ENCODE results near the gene PDP2.
A peak's percentile ranks its signal among the peaks of the same experiment; 100 is the strongest.
"Not testable (repeated sequence)": the region's sequence is repeated elsewhere in the genome, so short reads cannot be mapped to it uniquely, and the experiment has no call there.

The PDP2 gene

DNA sequence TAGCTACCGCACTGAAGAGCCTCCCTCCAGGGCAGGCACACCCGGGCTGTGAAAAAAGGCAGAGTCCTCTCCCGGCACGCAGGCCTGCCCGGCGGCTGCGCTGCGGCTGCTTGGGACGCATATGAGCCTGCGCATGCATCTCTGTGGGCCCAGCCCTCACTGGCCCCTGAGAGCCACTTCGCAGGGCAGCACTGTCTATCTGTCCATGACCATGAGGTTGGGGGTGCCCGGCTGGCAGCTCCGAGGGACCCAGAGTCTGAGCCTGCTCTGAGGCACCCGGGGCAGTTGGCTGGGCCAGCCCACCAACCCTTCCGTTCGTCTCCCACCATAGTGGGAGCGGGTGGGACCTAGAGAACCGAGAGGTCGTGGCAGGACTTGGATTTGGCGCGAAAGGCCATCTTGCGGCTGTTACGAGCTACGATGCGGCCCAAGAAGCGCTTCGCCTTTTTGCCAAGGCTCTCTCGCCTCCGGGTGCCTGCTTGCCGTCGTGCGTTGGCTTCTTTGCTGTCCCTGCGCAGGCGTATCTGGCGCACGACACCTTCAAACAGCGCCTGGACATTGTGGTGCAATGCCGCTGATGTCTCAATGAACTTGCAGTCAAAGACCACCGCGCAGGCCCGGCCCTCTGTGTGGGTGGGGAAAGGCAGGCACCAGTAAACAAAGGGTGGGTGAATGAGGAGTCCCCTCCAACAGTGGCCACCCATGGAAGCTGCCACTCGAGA lies 41.6 kb downstream of the PDP2 start:
- no peak for DNase-seq

DNA sequence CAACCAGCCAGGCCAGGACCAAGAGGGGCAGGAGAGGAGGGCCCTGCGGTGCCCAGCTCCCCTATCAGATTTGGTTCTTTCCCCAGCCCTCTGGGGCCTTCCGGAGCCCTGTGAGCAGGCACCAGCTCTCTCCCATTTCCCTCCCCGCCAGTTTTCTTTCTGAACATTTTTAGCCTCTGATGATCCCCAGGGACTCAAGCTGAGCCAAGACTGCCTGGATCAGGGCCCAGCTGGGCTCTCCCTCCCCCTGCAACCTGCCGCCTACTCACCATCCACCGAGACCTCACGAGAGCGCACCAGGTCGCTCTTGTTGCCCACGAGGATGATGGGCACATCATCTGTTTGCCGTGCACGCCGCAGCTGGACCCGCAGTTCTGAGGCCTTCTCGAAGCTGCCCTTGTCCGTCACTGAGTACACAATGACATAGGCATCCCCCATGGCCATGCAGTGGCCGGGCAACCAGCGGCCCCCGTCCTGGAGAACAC lies 43.0 kb downstream of the PDP2 start:
- DNase-seq: no peak

DNA sequence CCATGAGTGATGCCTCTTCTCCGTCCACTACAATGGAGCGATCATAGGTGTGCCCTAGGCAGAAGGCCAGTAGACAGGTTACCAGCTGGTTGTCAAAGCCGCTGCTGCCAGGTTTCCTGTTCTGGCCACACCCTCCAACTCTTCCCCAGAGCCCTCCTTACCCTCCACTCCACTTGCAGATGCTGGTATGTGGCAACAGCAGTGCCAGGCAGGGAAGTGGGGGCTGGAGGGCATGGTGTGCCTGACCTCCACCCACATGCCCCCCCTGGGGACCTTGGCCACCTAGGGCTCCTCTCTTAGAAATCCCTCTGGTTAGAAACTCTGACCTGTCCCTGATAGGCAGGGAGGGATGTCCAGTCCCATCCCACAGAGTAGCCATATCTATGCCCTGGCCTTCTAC lies 43.6 kb downstream of the PDP2 start:
- no peak for DNase-seq

DNA sequence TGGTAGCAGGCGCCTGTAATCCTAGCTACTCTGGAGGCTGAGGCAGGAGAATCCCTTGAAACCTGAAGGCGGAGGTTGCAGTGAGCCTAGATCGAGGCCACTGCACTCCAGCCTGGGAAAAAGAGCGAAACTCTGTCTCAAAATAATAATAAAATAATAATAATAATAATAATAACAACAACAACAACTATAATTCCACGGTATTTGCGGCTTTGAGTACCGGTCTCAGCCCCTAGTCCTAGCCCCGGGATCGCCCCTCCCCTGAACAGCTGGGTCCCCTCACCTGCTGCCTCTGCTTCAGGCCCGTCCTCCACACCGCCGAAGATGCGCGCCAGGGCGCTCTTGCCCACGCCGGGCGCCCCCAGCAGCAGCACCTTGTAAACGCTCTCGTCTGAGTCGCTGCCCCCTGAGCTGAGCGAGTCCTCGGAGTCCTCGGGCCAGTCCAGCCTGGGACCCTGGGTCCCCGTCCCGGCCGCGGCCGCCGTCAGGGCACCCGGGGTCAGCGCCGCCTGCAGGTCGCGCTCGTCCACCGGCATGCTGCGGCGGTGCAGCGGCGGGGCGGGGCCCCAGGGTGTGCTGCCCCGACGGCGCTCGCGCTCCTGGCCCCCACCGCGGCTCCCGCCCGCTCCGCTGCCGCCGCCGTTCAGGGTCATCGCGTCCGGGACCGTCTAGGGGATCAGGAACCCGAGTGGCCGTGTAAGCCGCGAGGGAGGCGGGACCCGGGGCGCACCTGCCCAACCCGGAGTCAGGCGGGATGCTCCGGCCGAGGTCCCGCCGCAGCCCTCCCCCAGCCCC lies 44.4 kb downstream of the PDP2 start:
- DNase-seq: peak; percentile 36

DNA sequence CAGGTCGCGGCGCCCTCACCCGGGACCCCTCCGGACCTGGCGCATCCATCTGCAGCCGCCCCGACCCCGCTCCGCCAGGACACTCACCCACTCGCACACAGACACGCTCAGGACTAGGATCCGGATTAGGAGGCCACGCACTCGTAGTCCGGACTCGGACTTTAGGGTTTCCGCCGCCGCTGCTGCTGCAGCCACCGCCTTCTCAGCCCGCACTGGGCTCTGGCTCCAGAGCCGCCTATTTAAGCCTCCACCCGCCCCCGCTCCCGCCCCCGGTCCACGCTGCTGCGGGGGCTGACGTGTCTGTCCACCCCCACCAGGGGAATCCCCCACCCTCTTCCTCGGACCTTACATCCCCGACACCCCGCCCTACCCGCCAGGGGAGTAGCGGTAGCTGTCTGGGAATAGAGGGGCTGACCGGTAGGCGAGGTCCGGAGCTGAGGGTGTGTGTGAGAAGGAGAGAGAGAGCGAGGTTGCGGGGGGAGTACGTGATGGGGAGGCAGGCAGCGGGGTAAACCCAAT lies 45.1 kb downstream of the PDP2 start, which contains the start of gene RRAD:
TSS of gene RRAD (minus strand) at position 214 of the 519 bp plus-strand sequence. CDS start 356 bp downstream, outside the sequence.
- DNase-seq: no peak

DNA sequence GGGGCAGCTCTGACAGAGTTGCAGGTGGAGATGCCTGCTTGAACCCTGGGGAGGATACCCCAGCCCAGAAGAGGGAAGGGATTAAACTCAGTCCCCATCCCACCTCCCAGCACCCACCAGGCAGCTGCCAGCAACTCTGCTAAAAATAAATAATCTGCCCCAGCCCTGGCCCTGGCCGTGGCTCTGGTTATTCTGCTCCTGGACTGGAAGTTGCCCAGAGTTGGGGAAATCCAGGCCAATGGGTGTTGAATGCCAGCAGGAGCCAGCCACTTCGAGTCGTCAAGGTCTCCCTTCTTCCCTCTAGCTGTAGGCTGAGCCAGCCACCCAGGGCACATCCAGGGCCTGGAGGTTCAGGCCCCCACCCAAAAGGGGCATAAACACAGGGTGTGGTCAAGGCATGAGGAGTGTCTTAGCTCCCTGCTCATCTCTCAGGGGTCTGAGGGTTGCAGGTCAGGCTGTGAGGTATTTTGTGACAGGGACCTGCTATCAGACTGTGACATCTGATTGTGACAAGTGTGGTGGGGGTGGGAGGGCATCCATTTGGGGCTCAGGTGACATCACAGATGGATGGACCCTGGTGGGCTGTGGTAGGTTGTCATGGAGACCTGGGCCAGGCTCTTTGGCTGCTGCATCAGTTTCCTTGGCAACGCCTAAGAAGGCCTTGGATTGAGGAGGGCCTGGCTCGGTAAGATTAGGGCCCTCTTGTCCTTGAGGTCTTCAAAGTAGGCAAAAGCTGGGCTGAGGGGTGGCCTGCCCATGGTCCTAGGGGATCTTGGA lies 46.0 kb downstream of the PDP2 start:
- no peak for DNase-seq

DNA sequence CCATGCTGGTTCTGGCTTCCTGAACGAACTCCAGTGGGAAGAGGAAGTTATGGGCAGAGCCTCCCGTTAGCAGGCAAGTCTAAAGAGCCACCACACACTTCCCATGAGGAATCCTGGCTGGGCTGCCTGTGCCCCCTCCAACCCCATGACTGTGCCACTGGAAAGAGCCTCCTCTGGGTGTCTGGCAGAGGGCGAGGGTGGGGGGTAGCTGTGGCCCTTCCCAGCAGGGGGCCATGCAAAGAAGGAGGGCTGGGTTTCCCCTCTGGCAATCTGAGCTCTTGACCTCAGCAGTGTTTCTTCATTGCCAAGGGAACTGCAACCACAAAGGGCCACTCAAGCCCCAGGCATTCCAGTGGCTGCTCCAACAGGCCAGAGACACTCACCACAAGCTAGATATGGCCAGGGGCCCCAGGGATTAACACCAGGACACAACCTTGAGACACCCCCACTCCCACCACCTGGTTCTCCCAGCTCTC lies 46.7 kb downstream of the PDP2 start:
- DNase-seq: no peak

DNA sequence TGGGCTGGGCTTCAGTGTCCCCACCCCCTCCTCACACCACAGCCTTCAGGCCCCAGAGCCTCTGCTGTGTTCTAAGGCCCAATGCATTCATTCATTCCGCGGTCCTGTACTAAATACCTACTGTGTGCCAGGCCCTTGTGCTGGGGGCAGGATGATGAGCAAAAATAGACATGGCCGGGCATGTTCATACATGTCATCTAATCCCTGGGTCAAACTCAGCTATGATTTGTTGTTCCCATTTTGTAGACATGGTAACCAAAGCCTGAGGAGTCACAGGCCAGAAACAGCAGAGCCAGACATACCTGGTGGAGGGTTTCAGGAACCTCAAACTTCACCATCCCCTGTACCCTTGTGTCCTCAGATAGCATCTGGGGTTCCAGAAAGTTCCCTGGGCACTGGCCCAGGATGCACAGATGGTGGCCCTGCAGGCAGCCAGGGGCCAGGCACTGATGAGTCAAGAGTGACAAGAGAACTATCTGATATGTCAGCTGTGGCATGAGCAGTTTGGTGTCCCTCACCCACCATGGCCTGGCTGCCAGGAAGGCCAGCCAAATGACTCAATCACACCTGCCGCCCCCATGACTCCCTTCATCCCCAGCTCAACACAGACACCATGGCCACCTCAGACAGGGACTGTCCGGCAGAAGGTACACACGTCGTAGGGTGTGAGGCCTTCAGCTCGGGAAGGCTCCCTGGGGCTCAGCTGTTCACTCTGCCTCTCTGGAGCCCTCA lies 47.8 kb downstream of the PDP2 start:
- no peak for DNase-seq

DNA sequence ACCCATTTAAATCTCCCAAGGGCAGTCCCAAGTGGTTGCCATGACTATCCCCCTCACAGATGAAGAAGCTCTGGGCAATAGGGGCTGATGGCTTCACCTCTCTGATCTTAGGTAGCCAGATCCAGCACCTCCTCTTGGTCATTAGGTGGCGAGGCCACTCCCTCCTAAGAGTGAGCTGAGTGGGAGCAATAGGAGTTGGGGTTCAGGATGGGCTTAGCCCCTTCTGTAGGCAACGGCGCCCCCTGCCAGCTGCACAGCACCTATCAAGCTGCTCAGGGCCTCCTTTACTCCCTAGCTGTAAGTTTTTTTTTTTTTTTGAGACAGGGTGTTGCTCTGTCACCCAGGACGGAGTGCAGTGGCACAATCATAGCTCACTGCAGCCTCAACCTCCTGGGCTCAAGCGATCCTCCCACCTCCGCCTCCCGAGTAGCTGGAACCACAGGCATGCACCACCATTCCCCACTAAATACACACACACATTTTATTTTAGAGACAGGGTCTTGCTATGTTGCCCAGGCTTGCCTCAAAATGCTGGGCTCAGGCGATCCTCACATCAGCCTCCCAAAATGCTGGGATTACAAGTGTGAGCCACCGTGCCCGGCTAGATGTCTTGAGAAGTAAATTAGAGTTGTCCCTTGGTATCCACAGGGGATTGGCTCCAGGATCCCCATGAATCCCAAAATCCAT lies 48.5 kb downstream of the PDP2 start:
- no peak for DNase-seq

DNA sequence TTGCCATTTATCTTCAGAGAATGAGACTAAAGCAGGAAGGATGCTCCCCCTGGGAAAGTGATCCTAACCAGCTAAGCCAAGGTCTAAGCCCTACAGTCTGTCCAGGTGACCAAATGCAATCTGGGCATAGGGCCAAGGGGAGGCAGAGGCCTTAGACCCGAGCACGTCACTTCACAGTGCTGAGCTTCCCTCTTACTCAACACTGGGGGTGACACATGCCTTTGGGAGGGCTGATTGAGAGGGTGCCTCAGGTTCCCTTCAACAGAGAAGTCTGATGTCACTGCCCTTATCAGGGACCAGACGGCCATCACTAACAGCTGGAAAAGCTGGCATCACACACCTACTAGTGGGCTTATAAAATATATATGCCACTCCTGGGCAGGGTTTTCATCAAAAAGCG lies 49.9 kb downstream of the PDP2 start:
- DNase-seq: no peak

DNA sequence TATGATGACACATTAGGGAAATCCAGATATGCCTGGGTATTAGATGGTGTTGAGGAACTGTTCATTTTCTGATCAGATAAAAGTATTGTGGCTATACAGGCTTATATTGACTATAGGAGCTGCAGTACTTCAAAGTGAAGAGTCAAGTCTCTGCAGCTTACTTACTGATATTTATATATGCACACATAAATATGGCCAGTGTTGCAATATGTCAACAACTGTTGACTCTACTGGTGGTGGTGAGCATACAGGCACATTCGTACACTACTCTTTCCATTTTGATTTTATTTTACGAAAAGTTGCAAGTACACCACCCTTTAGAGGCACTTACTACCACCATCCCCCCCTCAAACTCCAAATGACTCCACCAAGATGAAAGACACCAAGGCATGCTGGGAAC lies 51.4 kb downstream of the PDP2 start:
- no peak for DNase-seq

DNA sequence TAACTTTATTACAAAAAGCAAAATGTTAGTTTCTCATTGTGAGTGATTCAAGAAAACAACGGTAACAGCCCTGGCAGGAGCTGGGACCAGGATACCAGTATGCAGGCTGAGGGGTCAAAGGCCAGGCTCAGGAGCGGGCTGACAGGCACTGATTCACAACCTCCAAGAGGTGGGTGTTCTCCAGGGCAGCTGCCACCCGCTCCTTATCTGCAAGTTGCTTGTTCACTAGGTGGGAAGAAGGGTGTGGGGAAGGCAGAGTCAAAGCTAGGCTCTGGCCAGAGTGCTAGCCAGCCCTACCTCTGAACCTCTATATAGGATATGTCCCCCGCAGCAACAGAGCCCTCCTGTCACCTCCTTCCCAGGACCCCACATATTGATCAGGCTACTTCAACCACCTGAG lies 51.8 kb downstream of the PDP2 start:
- DNase-seq: no peak

DNA sequence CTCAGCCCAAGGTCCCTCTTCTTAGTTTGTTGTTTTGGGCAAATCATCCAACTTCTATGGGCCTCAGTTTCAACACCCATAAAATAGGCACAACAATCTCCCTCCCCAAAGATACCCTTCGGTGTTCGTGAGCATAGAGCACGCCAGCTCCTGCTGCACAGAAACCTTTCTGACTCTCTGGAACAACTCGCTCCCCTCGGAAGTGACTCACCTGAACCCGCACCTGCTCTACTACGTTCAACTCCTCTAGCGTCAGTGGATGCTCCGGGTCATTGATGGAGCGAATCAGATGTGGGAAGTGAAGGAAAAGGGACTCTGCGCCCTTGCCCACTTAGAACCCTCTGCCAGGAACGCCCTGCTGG lies 53.4 kb downstream of the PDP2 start:
- DNase-seq: peak; percentile 52

DNA sequence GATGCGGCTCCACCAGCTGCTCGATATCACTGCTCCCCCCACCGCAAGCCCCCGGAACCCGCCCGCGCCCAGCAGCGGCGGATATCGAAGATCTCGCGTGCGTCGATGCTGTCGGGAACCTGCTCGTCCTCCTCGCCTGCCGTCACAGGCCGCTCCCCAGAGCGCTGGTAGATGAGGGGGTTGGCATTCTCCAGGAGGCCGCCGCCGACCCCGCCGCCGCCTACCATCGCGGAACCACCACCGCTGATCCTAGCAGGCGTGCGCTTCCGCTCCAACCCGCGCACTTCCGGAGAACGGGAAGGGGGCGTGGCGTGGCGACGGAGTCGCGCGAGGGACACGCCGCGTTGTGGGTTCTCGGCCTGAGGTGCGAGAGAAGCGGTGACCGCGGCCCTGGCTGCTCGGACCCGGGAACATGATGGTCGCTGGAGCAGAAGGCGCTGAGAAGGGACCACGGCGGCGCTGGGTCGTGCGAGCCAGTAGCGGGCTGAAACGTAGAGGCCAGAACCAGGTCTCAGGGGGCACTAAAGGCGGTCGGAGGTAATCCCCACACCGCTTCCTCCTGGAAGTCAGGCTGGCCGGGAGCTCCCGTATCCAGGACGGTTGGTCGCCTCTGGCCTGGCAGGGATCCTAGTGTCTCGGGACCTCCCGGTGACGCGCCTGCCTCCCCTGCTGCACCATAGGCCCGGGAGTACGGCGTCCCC lies 54.0 kb downstream of the PDP2 start, which contains the start of gene CIAO2B:
TSS of gene CIAO2B (minus strand) at position 265 of the 701 bp plus-strand sequence. CDS start at position 227, 38 bp downstream.
- peak; percentile 89 for DNase-seq

DNA sequence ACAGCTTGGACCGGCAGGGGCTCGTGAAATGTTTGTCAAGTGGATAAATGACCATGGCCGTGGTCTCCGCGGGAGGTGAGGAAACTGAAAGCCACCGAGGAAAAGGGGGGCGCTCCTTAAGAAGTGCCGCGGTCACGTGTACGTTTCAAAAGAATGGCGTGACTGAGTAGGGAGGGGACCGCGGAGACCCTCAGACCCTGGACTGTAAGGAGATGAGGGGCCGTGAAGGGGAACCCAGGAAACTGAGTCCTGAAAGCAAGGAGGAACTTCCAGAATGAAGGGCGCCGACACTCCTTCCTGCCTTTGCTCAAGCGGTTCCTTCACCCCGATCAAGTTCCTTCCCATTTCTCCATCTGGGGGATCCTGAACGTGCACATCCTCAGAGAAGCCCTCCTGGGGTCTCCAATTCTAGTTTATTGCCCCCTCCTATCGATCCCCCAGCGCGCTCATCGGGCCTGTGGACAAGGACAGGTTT lies 54.6 kb downstream of the PDP2 start:
- not testable (repeated sequence) for DNase-seq

DNA sequence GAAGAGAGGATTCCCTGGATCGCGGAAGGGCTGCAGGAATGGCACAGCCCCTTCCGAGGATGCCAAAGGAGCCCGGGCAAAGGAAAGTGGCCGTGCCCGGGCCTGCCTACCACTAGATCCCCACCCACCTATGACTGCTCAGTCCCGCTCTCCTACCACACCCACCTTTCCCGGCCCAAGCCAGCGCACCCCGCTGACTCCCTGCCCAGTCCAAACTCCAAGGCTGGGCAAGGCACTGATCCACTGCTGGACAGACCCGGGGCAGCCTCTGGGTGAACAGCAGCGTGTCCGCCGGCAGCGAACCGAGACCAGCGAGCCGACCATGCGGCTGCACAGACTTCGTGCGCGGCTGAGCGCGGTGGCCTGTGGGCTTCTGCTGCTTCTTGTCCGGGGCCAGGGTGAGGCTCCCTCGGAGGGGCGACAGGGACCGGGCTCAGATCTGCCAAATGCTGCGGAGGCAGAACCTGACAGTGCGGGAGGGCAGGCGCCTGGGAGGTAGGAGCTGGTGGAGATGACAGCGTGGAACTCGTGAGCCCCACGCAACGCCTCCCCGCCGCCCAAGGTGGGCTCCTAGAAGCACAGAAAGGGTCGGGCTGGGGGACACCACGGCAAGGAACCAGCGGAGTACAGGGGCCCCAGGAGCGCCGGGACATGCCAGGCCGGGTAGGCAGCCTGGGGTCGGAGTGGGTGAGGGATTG lies 55.1 kb downstream of the PDP2 start, which contains the start of gene CES2:
TSS of gene CES2 (plus strand) at position 203 of the 698 bp plus-strand sequence. CDS start at position 323, 120 bp downstream.
- DNase-seq: no peak

DNA sequence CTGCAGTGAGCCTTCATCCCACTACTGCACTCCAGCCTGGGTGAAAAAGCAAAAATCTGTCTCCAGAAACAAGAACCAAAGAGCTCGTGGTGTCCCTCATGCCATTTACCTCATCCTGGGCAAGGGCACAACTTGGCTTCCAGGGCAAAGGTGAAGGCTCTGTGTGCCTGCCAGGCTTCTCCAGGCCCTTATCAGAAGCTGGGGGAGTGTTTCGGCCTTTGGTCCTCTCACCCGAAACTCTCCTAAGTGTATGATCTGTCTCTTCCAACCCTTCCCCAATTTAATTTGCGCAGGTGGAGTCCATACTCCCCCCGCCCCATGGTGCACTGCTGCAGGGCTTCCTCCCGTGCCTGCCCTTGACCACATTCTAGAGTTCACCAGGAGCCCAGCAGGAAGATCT lies 56.1 kb downstream of the PDP2 start:
- no peak for DNase-seq

DNA sequence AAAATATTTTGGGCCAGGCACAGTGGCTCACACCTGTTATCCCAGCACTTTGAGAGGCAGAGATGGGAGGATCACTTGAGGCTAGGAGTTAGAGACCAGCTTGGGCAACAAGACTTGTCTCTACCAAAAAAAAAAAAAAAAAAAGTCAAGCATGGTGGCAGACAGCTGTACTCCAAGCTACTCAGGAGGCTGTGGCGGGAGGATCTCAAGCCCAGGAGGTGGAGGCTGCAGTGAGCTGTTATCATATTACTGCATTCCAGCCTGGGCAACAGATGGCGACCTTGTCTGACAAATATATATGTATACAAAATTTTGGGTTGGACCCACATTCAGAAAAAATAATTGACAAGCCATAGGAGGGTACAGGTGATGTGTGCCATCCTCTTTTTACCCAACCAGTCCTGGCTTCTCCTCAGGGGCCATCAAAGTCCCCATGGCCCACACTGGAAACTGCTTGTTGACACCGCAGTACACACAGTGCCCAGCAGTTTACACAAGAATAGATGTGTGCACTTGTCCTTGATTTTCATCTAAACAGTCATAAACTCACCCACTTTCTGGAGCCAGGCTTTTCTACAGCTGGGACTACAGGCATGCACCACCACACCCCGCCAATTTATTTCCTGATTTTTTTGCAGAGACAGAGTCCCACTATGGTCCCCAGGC lies 56.7 kb downstream of the PDP2 start:
- no peak for DNase-seq

DNA sequence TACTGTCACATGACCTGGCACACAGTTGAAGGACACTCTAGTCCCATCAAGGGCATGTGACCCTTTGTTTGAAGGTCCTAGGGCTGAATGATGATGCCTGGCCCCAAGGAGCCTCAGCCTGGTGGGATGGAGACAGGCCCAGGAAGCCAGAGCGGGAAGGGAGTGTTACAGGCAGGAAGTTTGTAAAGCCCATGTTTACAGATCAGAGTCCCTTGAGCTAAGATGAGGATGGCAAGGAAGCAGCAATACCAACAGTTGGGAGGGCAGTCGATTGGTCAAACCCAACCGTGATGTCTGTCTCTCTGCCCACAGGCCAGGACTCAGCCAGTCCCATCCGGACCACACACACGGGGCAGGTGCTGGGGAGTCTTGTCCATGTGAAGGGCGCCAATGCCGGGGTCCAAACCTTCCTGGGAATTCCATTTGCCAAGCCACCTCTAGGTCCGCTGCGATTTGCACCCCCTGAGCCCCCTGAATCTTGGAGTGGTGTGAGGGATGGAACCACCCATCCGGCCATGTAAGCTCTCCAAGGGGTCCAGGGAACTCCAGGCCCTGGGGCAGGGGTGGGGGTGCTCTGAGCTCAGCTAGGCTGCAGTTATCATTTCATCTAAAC lies 57.5 kb downstream of the PDP2 start:
- no peak for DNase-seq

All from stimulated activated CD4-positive, alpha-beta T cell treated with anti-CD3 and anti-CD28 coated beads, Interleukin-12 subunit alpha, Interleukin-12 subunit beta, amount 100 ng/mL, for 4 hours (primary cell).